ENCODE measurements around the gene RD3L.

The RD3L gene

GRCh38 chr14:103941973-103942736 is at the start of gene RD3L:
TSS of gene RD3L (minus strand) at chr14:103942529. CDS start at chr14:103941695, 834 bp downstream.
- no peak for DNase-seq (ENCODE audit: low spot score)

GRCh38 chr14:103989964-103990363 is 47.6 kb upstream of the RD3L start:
- DNase-seq (ENCODE audit: low spot score), result no peak

GRCh38 chr14:103989034-103989433 is 46.7 kb upstream of the RD3L start:
- DNase-seq (ENCODE audit: low spot score), result no peak

- DNase-seq (ENCODE audit: low spot score), result no peak
Observed at GRCh38 chr14:103984196-103984595, 41.9 kb upstream of the RD3L start.

GRCh38 chr14:103980623-103981238 is 38.4 kb upstream of the RD3L start:
- DNase-seq (ENCODE audit: low spot score), result peak; percentile 24

GRCh38 chr14:103974575-103974974 is 32.2 kb upstream of the RD3L start:
- DNase-seq (ENCODE audit: low spot score), result no peak

GRCh38 chr14:103973354-103973753 is 31.0 kb upstream of the RD3L start:
- DNase-seq (ENCODE audit: low spot score), result no peak

GRCh38 chr14:103969961-103970360 is 27.6 kb upstream of the RD3L start:
- DNase-seq (ENCODE audit: low spot score), result no peak

- no peak for DNase-seq (ENCODE audit: low spot score)
Observed at GRCh38 chr14:103966631-103967030, 24.3 kb upstream of the RD3L start.

- DNase-seq (ENCODE audit: low spot score), result no peak
Observed at GRCh38 chr14:103961928-103962578, 19.7 kb upstream of the RD3L start.

- DNase-seq (ENCODE audit: low spot score), result no peak
Observed at GRCh38 chr14:103960457-103961055, 18.2 kb upstream of the RD3L start.

GRCh38 chr14:103949131-103949790 is 6.9 kb upstream of the RD3L start:
- DNase-seq (ENCODE audit: low spot score), result no peak

GRCh38 chr14:103948442-103948841 is 6.1 kb upstream of the RD3L start:
- no peak for DNase-seq (ENCODE audit: low spot score)

GRCh38 chr14:103946975-103947374 is 4.6 kb upstream of the RD3L start:
- no peak for DNase-seq (ENCODE audit: low spot score)

GRCh38 chr14:103943673-103944072 is 1.3 kb upstream of the RD3L start:
- no peak for DNase-seq (ENCODE audit: low spot score)

GRCh38 chr14:103941462-103941861 is 867 bp downstream of the RD3L start:
- DNase-seq (ENCODE audit: low spot score), result no peak

- no peak for DNase-seq (ENCODE audit: low spot score)
Observed at GRCh38 chr14:103935102-103935501, 7.2 kb downstream of the RD3L start.

GRCh38 chr14:103932791-103933490 is 9.4 kb downstream of the RD3L start:
- DNase-seq (ENCODE audit: low spot score), result peak; percentile 32

- no peak for DNase-seq (ENCODE audit: low spot score)
Observed at GRCh38 chr14:103931422-103931821, 10.9 kb downstream of the RD3L start.

- DNase-seq (ENCODE audit: low spot score), result no peak
Observed at GRCh38 chr14:103930051-103930604, 12.2 kb downstream of the RD3L start.
